GM19035 (cell line): ENCODE data around the gene PGBD5.

ENCODE experiments used
- ATAC-seq: cut with Tn5 transposase; IDR thresholded peaks from one replicate; pipeline ENCODE4 v1.9.1; 2021; ENCODE audit not compliant: unreplicated experiment

The PGBD5 gene

GRCh38 chr1:230351514-230351913 is 74.6 kb downstream of the PGBD5 start:
- no peak for ATAC-seq

GRCh38 chr1:230350208-230350921 is 75.8 kb downstream of the PGBD5 start:
- ATAC-seq, result no peak

GRCh38 chr1:230349020-230349393 is 77.1 kb downstream of the PGBD5 start:
- ATAC-seq, result no peak

GRCh38 chr1:230348386-230349019 is 77.6 kb downstream of the PGBD5 start:
- ATAC-seq, result no peak

GRCh38 chr1:230347896-230348295 is 78.2 kb downstream of the PGBD5 start:
- no peak for ATAC-seq

GRCh38 chr1:230345139-230345885 is 80.8 kb downstream of the PGBD5 start:
- ATAC-seq, result no peak

GRCh38 chr1:230342699-230343098 is 83.4 kb downstream of the PGBD5 start:
- ATAC-seq, result no peak

GRCh38 chr1:230342019-230342418 is 84.1 kb downstream of the PGBD5 start:
- no peak for ATAC-seq

- ATAC-seq, result no peak
These were observed 85.0 kb downstream of the PGBD5 start for GRCh38 chr1:230341162-230341546.

GRCh38 chr1:230340526-230341161 is 85.5 kb downstream of the PGBD5 start:
- ATAC-seq, result no peak

GRCh38 chr1:230339033-230339432 is 87.1 kb downstream of the PGBD5 start:
- ATAC-seq, result no peak

GRCh38 chr1:230337266-230337665 is 88.9 kb downstream of the PGBD5 start:
- no peak for ATAC-seq

GRCh38 chr1:230335861-230336522 is 90.1 kb downstream of the PGBD5 start:
- ATAC-seq, result no peak

- ATAC-seq, result no peak
These were observed 91.7 kb downstream of the PGBD5 start for GRCh38 chr1:230334447-230334837.

GRCh38 chr1:230333590-230334446 is 92.3 kb downstream of the PGBD5 start:
- ATAC-seq, result no peak

GRCh38 chr1:230332575-230333066 is 93.5 kb downstream of the PGBD5 start:
- no peak for ATAC-seq

- ATAC-seq, result no peak
These were observed 94.1 kb downstream of the PGBD5 start for GRCh38 chr1:230332061-230332460.

GRCh38 chr1:230330157-230330556 is 96.0 kb downstream of the PGBD5 start:
- ATAC-seq, result no peak

- peak; percentile 33 for ATAC-seq
These were observed 97.7 kb downstream of the PGBD5 start for GRCh38 chr1:230328342-230329015.
